HepG2 (cell line): Measurements from ENCODE around the gene AGPAT3. TPM values are rescaled to one million over a fixed set of nuclear protein-coding genes. Genes with fewer than 3 reads are reported as not detected.

ENCODE experiments used
- CBX5 ChIP-seq: sonication (generic); formaldehyde crosslinking; IDR thresholded peaks from 2 replicates; pipeline ENCODE4 v1.4.0; 2020; ENCODE audit warnings: missing genetic modification reagents, borderline replicate concordance
- CEBPG ChIP-seq: IDR thresholded peaks from 2 replicates; pipeline ENCODE4 v1.6.1; 2016
- ETV5 ChIP-seq: IDR thresholded peaks from 2 replicates; pipeline ENCODE4 v1.6.1; 2018; ENCODE audit warnings: missing biosample characterization, missing genetic modification reagents, inconsistent platforms, borderline replicate concordance
- HDAC1 ChIP-seq: sonication (generic); formaldehyde crosslinking; IDR thresholded peaks from 2 replicates; pipeline ENCODE4 v1.5.1; 2020; ENCODE audit warnings: mild to moderate bottlenecking, missing genetic modification reagents
- HNF4A ChIP-seq: sonication (generic); formaldehyde crosslinking; IDR thresholded peaks from 2 replicates; pipeline ENCODE4 v1.4.0; 2020; ENCODE audit warnings: missing genetic modification reagents
- MAFF ChIP-seq: IDR thresholded peaks from 2 replicates; pipeline ENCODE4 v1.6.1; 2011; ENCODE audit warnings: low read depth, low read length, improper control_type of control experiment
- MXI1 ChIP-seq: IDR thresholded peaks from 3 replicates; pipeline ENCODE4 v1.6.1; 2012; ENCODE audit warnings: low read depth, low read length, inconsistent platforms, borderline replicate concordance
- MYC ChIP-seq: sonication (generic); formaldehyde crosslinking; IDR thresholded peaks from 2 replicates; pipeline ENCODE4 v1.9.0; 2021; ENCODE audit warnings: missing genetic modification reagents, borderline replicate concordance
- POLR2A ChIP-seq, 2 experiments: IDR thresholded peaks; 2 replicates each; pipeline ENCODE4 v1.6.1; 2011; ENCODE audit warnings: low read depth in 2 of 2, low read length in 2 of 2, mild to moderate bottlenecking in 1 of 2, moderate library complexity in 1 of 2; ENCODE audit not compliant: insufficient read depth in 1 of 2
- RARA ChIP-seq: IDR thresholded peaks from 2 replicates; pipeline ENCODE4 v1.6.1; 2016; ENCODE audit warnings: missing genetic modification reagents, missing compliant biosample characterization
- TFE3 ChIP-seq: IDR thresholded peaks from 2 replicates; pipeline ENCODE4 v1.6.1; 2016
- ZBTB26 ChIP-seq: IDR thresholded peaks from 2 replicates; pipeline ENCODE4 v1.6.1; 2016; ENCODE audit warnings: missing compliant biosample characterization, missing genetic modification reagents, borderline replicate concordance
- ZBTB7A ChIP-seq: sonication (generic); formaldehyde crosslinking; IDR thresholded peaks from 2 replicates; pipeline ENCODE4 v1.8.0; 2022; ENCODE audit warnings: mild to moderate bottlenecking, missing genetic modification reagents
- ZNF326 ChIP-seq: sonication (generic); formaldehyde crosslinking; IDR thresholded peaks from 2 replicates; pipeline ENCODE4 v1.4.0; 2020; ENCODE audit warnings: missing genetic modification reagents, borderline replicate concordance
- ZNF33B ChIP-seq: sonication (generic); formaldehyde crosslinking; IDR thresholded peaks from 2 replicates; pipeline ENCODE4 v1.5.1; 2020; ENCODE audit warnings: mild to moderate bottlenecking, missing genetic modification reagents
- ZNF350 ChIP-seq: sonication (generic); formaldehyde crosslinking; IDR thresholded peaks from 2 replicates; pipeline ENCODE4 v1.4.0; 2020; ENCODE audit warnings: mild to moderate bottlenecking, low read depth, missing genetic modification reagents, borderline replicate concordance
- ZNF563 ChIP-seq: sonication (generic); formaldehyde crosslinking; IDR thresholded peaks from 2 replicates; pipeline ENCODE4 v1.8.0; 2022; ENCODE audit warnings: mild to moderate bottlenecking, moderate library complexity, missing genetic modification reagents
- ZNF724P ChIP-seq: sonication (generic); formaldehyde crosslinking; IDR thresholded peaks from 2 replicates; pipeline ENCODE4 v1.8.0; 2022; ENCODE audit warnings: missing genetic modification reagents, borderline replicate concordance
- ZNF749 ChIP-seq: sonication (generic); formaldehyde crosslinking; IDR thresholded peaks from 2 replicates; pipeline ENCODE4 v1.8.0; 2022; ENCODE audit warnings: mild to moderate bottlenecking, missing genetic modification reagents, moderate library complexity, borderline replicate concordance
- ZNF768 ChIP-seq: sonication (generic); formaldehyde crosslinking; IDR thresholded peaks from 2 replicates; pipeline ENCODE4 v1.4.0; 2020; ENCODE audit warnings: missing genetic modification reagents
- ZSCAN21 ChIP-seq: sonication (generic); formaldehyde crosslinking; IDR thresholded peaks from 2 replicates; pipeline ENCODE4 v1.8.0; 2022; ENCODE audit warnings: mild to moderate bottlenecking, missing genetic modification reagents, moderate library complexity, borderline replicate concordance
- polyA plus RNA-seq, 8 experiments: library from polyadenylated mRNA; depleted of rRNA in 3 of 8; stranded (reverse) in 7 of 8; unstranded in 1 of 8; fragments of >200 nt; fragmentation: Illumina TruSeq in 4 of 8; extraction: Trizol in 4 of 8; gene quantifications; 2 replicates each; pipeline versions ENCODE4 v1.2.1 to v1.2.3, GENCODE V29; 2011 to 2016; ENCODE audit warnings: low read depth in 4 of 8, missing spikeins in 1 of 8, mixed read lengths in 1 of 8; ENCODE audit not compliant: insufficient read depth in 1 of 8
- total RNA-seq, 5 experiments: library from RNA; depleted of rRNA; stranded (reverse); fragments of >200 nt; fragmentation: Illumina TruSeq; extraction: Trizol; gene quantifications; 2 replicates each; pipeline ENCODE4 v1.2.3, GENCODE V29; 2016; ENCODE audit warnings: low read depth in 1 of 5
- TF ChIP-seq, protein P1 (sequence below): sonication (generic); formaldehyde crosslinking; IDR thresholded peaks from 2 replicates; pipeline ENCODE4 v1.5.0; 2020; ENCODE audit warnings: mild to moderate bottlenecking, low read depth, missing genetic modification reagents, borderline replicate concordance
- TF ChIP-seq, protein P2 (sequence below): sonication (generic); formaldehyde crosslinking; IDR thresholded peaks from 2 replicates; pipeline ENCODE4 v1.4.0; 2020; ENCODE audit warnings: missing genetic modification reagents

Gene AGPAT3
- total and polyA plus RNA-seq, 2 of the 13 experiments (the other 11 are each of a cell fraction or from before 2014, with no cell fraction given) = 32.2 to 54.4 TPM

- TF ChIP-seq ZSCAN21 (CRISPR knock-in tag) = peak; percentile 53; the same call in 1 of the 2 replicates
- 0 out of 3 replicates have a peak, but pooled peaks have one; percentile 7 for TF ChIP-seq MXI1
- TF ChIP-seq MAFF = no peak
- TF ChIP-seq CBX5 (CRISPR knock-in tag) = peak; percentile 56; the same call in 1 of the 2 replicates
- 0 out of 2 replicates have a peak, but pooled peaks have one; percentile 14 for TF ChIP-seq ZBTB7A (CRISPR knock-in tag)
- TF ChIP-seq MYC (CRISPR knock-in tag) = peak; percentile 54; the same call in 1 of the 2 replicates
- peak; percentile 25; the same call in 1 of the 2 replicates for TF ChIP-seq ETV5 (CRISPR knock-in tag)
- TF ChIP-seq TFE3 (CRISPR knock-in tag) = peak; percentile 29; the same call in 1 of the 2 replicates
- TF ChIP-seq POLR2A (IDR thresholded peaks at IDR 0.05; ENCODE audit: insufficient read depth in 1 of 2, low read depth in 2 of 2, low read length in 2 of 2) = no peak
- TF ChIP-seq HDAC1 (CRISPR knock-in tag) = peak; percentile 53; the same call in 1 of the 2 replicates
- peak; percentile 83 for TF ChIP-seq HNF4A (CRISPR knock-in tag)
- TF ChIP-seq, protein P1, sequence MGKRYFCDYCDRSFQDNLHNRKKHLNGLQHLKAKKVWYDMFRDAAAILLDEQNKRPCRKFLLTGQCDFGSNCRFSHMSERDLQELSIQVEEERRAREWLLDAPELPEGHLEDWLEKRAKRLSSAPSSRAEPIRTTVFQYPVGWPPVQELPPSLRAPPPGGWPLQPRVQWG (CRISPR knock-in tag) = no peak
- peak; percentile 88 for TF ChIP-seq RARA (CRISPR knock-in tag)
- no peak for TF ChIP-seq ZNF768 (CRISPR knock-in tag)
- TF ChIP-seq ZNF350 = peak; percentile 67
- peak; percentile 24; the same call in 1 of the 2 replicates for TF ChIP-seq ZBTB26
- 0 out of 2 replicates have a peak, but pooled peaks have one; percentile 46 for TF ChIP-seq ZNF33B (CRISPR knock-in tag)
- no peak for TF ChIP-seq ZNF724P (CRISPR knock-in tag)
- TF ChIP-seq, protein P2, sequence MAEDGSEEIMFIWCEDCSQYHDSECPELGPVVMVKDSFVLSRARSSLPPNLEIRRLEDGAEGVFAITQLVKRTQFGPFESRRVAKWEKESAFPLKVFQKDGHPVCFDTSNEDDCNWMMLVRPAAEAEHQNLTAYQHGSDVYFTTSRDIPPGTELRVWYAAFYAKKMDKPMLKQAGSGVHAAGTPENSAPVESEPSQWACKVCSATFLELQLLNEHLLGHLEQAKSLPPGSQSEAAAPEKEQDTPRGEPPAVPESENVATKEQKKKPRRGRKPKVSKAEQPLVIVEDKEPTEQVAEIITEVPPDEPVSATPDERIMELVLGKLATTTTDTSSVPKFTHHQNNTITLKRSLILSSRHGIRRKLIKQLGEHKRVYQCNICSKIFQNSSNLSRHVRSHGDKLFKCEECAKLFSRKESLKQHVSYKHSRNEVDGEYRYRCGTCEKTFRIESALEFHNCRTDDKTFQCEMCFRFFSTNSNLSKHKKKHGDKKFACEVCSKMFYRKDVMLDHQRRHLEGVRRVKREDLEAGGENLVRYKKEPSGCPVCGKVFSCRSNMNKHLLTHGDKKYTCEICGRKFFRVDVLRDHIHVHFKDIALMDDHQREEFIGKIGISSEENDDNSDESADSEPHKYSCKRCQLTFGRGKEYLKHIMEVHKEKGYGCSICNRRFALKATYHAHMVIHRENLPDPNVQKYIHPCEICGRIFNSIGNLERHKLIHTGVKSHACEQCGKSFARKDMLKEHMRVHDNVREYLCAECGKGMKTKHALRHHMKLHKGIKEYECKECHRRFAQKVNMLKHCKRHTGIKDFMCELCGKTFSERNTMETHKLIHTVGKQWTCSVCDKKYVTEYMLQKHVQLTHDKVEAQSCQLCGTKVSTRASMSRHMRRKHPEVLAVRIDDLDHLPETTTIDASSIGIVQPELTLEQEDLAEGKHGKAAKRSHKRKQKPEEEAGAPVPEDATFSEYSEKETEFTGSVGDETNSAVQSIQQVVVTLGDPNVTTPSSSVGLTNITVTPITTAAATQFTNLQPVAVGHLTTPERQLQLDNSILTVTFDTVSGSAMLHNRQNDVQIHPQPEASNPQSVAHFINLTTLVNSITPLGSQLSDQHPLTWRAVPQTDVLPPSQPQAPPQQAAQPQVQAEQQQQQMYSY (CRISPR knock-in tag) = no peak
- peak; percentile 98 for TF ChIP-seq CEBPG (CRISPR knock-in tag)
- 0 out of 2 replicates have a peak, but pooled peaks have one; percentile 30 for TF ChIP-seq ZNF749 (CRISPR knock-in tag)
- TF ChIP-seq ZNF563 = no peak
- 0 out of 2 replicates have a peak, but pooled peaks have one; percentile 30 for TF ChIP-seq ZNF326 (CRISPR knock-in tag)
These were observed 46.3 kb downstream of the AGPAT3 start (continued) for GRCh38 chr21:43911015-43911934.
